Kidney (tissue), 14 donors: Measurements from ENCODE around the gene NFKBIL1. TPM values are rescaled to one million over a fixed set of nuclear protein-coding genes. Genes with fewer than 3 reads are reported as not detected.
"Not testable (repeated sequence)": the region's sequence is repeated elsewhere in the genome, so short reads cannot be mapped to it uniquely, and the experiment has no call there.

Experiments used
- DNase-seq, 5 donors: peaks; one replicate each; pipeline ENCODE4 v3.0.0-alpha.2; 2013 to 2020
- FAIRE-seq: peaks from 2 replicates; lab custom pipeline; 2012; peaks lifted over from hg19 to GRCh38; lab: Jason Lieb, UNC
- H3K27ac ChIP-seq, 2 donors: one replicate each; pipeline ENCODE4 v1.7.0; 2013; ENCODE audit warnings: low read depth in 2 of 2, low read length in 2 of 2, inconsistent platforms in 1 of 2
- H3K27me3 ChIP-seq: one replicate; pipeline ENCODE4 v1.7.1; 2013; ENCODE audit warnings: low read length, inconsistent platforms; ENCODE audit not compliant: control insufficient read depth, insufficient read depth
- H3K36me3 ChIP-seq, 3 donors: one replicate each; pipeline versions ENCODE4 v1.7.0 to v1.7.1; 2013; ENCODE audit warnings: low read length in 3 of 3, control low read depth in 1 of 3, inconsistent platforms in 1 of 3; ENCODE audit not compliant: insufficient read depth in 3 of 3, control insufficient read depth in 2 of 3
- H3K4me1 ChIP-seq, 3 donors: one replicate each; pipeline versions ENCODE4 v1.7.0 to v1.7.1; 2013; ENCODE audit warnings: low read length in 3 of 3, inconsistent platforms in 1 of 3, low read depth in 1 of 3; ENCODE audit not compliant: control insufficient read depth in 2 of 3, insufficient read depth in 2 of 3
- H3K4me3 ChIP-seq, 3 donors: one replicate each; pipeline versions ENCODE4 v1.7.0 to v1.8.1; 2013; ENCODE audit warnings: low read length in 3 of 3, control low read depth in 1 of 3, inconsistent platforms in 1 of 3
- H3K9ac ChIP-seq, 3 donors: one replicate each; pipeline versions ENCODE4 v1.7.0 to v1.7.1; 2013; ENCODE audit warnings: low read length in 3 of 3, control low read depth in 1 of 3, inconsistent platforms in 1 of 3
- H3K9me3 ChIP-seq, 3 donors: one replicate each; pipeline versions ENCODE4 v1.7.0 to v1.7.1; 2013; ENCODE audit warnings: low read length in 3 of 3, control low read depth in 1 of 3, inconsistent platforms in 1 of 3; ENCODE audit not compliant: control insufficient read depth in 2 of 3, insufficient read depth in 1 of 3
- intact Hi-C: fragments of 100-400 bp; cut with DNase I; formaldehyde crosslinking; loops from one replicate; pipeline ENCODE4 v1.11.1; 2022
- polyA plus RNA-seq: library from polyadenylated mRNA; stranded (reverse); fragments of 350-450 nt; fragmentation: Illumina TruSeq; extraction: RNeasy Lipid Tissue Mini Kit (QIAGEN cat#74804); gene quantifications from one replicate; pipeline ENCODE4 v1.2.3, GENCODE V29; 2014; ENCODE audit warnings: low read depth, low replicate concordance; ENCODE audit not compliant: insufficient read depth
- total RNA-seq: library from RNA; stranded (reverse); fragmentation: NEBNext Ultra II Directional; extraction: Animal tissue kit (Norgen Biotek cat#: 25700); gene quantifications from one replicate; pipeline ENCODE4 v1.2.1, GENCODE V29; 2021
- TF ChIP-seq, protein P1 (sequence below): IDR thresholded peaks from 3 replicates; pipeline ENCODE4 v1.5.1; 2012; ENCODE audit warnings: mild to moderate bottlenecking, moderate library complexity, borderline replicate concordance; ENCODE audit not compliant: insufficient read depth; ENCODE audit errors: extremely low read depth
- donor health status: control.
- donor health status: control.
- donor health status: control.
- donor health status: control.
- donor health status: control.
- donor health status: DM: yes; HTN: yes; CAD: no.
- donor health status: Normal renal cell carcinoma (clear cell type).

The NFKBIL1 gene
- total and polyA plus RNA-seq, 2 donors from 2014 or later: 20.0 to 28.2 TPM

DNA sequence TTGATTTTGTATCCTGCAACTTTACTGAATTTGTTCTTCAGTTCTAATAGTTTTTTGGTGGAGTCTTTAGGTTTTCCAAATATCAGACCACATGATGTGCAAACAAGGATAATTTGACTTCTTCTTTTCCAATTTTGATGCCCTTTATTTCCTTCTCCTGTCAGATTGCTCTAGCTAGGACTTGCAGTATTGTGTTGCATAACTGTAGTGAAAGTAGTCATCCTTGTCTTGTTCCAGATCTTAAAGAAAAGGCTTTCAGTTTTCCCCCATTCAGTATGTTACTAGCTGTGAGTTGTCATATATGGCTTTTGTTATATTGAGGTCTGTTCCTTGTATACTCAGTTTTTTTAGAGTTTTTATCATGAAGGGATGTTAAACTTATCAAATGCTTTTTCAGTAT is 44.8 kb upstream of the NFKBIL1 start:
- intact Hi-C loops: no loop called here
- Histone ChIP-seq H3K9me3 (no peaks in the 10 kb centered on the region), H3K9ac (no peak overlapping the region), H3K4me3 (no peak overlapping the region), H3K4me1 (no peaks in the 10 kb centered on the region), H3K27ac (no peak overlapping the region), H3K27me3 (peaks cover 8% of the 10 kb centered on the region), H3K36me3 (no peaks in the 10 kb centered on the region)
- TF ChIP-seq, protein P1, sequence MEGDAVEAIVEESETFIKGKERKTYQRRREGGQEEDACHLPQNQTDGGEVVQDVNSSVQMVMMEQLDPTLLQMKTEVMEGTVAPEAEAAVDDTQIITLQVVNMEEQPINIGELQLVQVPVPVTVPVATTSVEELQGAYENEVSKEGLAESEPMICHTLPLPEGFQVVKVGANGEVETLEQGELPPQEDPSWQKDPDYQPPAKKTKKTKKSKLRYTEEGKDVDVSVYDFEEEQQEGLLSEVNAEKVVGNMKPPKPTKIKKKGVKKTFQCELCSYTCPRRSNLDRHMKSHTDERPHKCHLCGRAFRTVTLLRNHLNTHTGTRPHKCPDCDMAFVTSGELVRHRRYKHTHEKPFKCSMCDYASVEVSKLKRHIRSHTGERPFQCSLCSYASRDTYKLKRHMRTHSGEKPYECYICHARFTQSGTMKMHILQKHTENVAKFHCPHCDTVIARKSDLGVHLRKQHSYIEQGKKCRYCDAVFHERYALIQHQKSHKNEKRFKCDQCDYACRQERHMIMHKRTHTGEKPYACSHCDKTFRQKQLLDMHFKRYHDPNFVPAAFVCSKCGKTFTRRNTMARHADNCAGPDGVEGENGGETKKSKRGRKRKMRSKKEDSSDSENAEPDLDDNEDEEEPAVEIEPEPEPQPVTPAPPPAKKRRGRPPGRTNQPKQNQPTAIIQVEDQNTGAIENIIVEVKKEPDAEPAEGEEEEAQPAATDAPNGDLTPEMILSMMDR: no peak
- no peak for DNase-seq
- no peak for FAIRE-seq

DNA sequence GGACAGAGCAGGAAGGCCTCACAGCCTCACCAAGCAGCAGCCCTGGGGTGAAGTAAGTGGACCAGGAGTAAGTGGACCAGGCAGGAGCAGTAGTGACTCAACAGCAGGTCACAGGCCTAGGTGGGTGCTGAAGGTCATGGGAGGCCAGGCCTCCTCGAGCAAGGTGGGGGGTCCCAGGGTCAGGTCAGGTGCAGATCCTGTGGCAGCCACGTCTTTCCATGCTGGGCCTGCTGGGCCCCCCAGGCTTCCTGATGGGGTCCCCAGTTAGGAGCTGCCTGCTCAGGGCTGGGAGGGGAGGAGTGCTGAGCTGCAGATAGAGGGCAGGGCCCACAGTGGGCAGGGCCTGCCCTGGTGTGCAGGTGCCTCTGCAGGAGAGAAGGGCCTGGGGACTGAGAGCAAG is 38.4 kb upstream of the NFKBIL1 start:
- H3K36me3 ChIP-seq: not testable (repeated sequence)

DNA sequence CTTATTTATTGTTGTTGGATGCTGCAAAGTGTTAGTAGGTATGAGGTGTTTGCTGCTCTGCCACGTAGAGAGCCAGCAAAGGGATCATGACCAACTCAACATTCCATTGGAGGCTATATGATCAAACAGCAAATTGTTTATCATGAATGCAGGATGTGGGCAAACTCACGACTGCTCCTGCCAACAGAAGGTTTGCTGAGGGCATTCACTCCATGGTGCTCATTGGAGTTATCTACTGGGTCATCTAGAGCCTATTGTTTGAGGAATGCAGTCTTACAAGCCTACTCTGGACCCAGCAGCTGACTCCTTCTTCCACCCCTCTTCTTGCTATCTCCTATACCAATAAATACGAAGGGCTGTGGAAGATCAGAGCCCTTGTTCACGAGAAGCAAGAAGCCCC is 37.4 kb upstream of the NFKBIL1 start:
- no peaks in the 10 kb centered on the region for H3K27me3 ChIP-seq
- intact Hi-C loops: no loop called here
- H3K27ac ChIP-seq: no peak overlapping the region
- no peak overlapping the region for H3K4me3 ChIP-seq
- TF ChIP-seq, protein P1: no peak
- H3K36me3 ChIP-seq: peaks cover 0 to 3% (median 0%) of the 10 kb centered on the region in 3 donors
- no peak overlapping the region for H3K9ac ChIP-seq
- no peaks in the 10 kb centered on the region for H3K4me1 ChIP-seq
- H3K9me3 ChIP-seq: no peaks in the 10 kb centered on the region
- DNase-seq (no peak), FAIRE-seq (no peak)

More for the DNA sequence above, 38.4 kb upstream of the NFKBIL1 start:
- H3K9me3 ChIP-seq, FAIRE-seq, H3K27me3 ChIP-seq, H3K27ac ChIP-seq, H3K4me1 ChIP-seq, H3K4me3 ChIP-seq, H3K9ac ChIP-seq, DNase-seq, intact Hi-C loops: not testable (repeated sequence)

DNA sequence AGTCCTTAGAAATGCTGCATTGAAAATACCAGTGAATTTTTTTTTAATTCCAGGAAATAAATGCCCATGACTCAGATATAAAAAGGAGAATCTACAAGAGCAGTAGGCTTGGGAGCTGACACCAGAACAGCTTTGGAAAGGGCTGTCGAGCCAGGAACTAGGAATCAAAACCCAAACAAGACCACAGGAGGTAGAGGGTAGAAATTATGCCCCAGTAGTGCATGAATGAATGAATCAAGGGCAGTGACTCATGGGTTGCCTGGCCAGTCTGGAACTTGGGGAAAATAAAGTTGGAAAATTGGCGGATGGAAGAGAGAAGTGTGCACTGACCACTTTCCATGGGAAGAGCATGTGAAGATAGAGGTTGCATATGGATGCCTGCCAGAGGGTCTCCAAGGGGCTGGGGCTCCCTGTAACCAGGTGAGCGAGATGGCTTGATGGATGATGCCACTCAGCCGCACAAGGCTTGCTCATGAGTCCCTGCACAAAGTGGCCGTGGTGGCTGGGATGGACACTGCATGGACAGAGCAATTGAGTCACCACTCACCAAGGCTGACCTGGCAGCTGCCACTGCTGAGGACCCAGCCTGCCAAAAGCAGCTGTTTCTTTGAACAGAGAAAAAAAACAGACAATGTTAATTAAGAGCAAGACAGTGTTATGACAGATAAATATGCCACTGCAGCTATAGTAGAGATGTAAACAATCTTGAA is 33.8 kb upstream of the NFKBIL1 start:
- FAIRE-seq: no peak
- intact Hi-C loops: no loop called here
- H3K9ac ChIP-seq: no peak overlapping the region

More for the DNA sequence above, 33.8 kb upstream of the NFKBIL1 start:
- H3K9me3 ChIP-seq: no peaks in the 10 kb centered on the region
- H3K36me3 ChIP-seq: peaks cover 0 to 3% (median 0%) of the 10 kb centered on the region in 3 donors
- TF ChIP-seq, protein P1: no peak
- DNase-seq: no peak
- H3K27me3 ChIP-seq: no peaks in the 10 kb centered on the region
- no peaks in the 10 kb centered on the region for H3K4me1 ChIP-seq
- no peak overlapping the region for H3K4me3 ChIP-seq
- H3K27ac ChIP-seq: no peak overlapping the region
